ENCODE measurements around the gene MRPL28. TPM values are rescaled to one million over a fixed set of nuclear protein-coding genes. Genes with fewer than 3 reads are reported as not detected.
"Not testable (repeated sequence)": the region's sequence is repeated elsewhere in the genome, so short reads cannot be mapped to it uniquely, and the experiment has no call there.

Gene MRPL28
- total RNA-seq, 4 donors from 2014 or later, result 45.1 to 79.5 (median 65.3) TPM

GRCh38 chr16:345772-346171, 24.6 kb downstream of the MRPL28 start:
- H3K4me1 ChIP-seq, result peaks cover 0 to 10% (median under 1%) of the 10 kb centered on the region in 4 donors
- TF ChIP-seq POLR2A (IDR thresholded peaks at IDR 0.05) (no peak), CTCF (IDR thresholded peaks at IDR 0.05) (no peak)
- DNase-seq (ENCODE audit: low spot score in 2 of 2), result no peak
- H3K27me3 ChIP-seq, result no peaks in the 10 kb centered on the region
- peaks cover 0 to 36% (median 0%) of the 10 kb centered on the region in 3 donors for H3K36me3 ChIP-seq
- no peak overlapping the region for H3K27ac ChIP-seq
- 91 to 95% methylated on average over 11 of the region's 11 CpGs for WGBS, 2 donors
- H3K9me3 ChIP-seq, result no peaks in the 10 kb centered on the region
- no peak overlapping the region for H3K4me3 ChIP-seq

GRCh38 chr16:342455-343213, 27.7 kb downstream of the MRPL28 start:
- DNase-seq (ENCODE audit: low spot score in 2 of 2), result no peak
- Histone ChIP-seq H3K4me1 (peaks cover 0 to 12% (median 3%) of the 10 kb centered on the region in 4 donors), H3K27ac (no peak overlapping the region), H3K36me3 (peaks cover 0 to 36% (median 0%) of the 10 kb centered on the region in 3 donors), H3K27me3 (no peaks in the 10 kb centered on the region), H3K4me3 (no peak overlapping the region), H3K9me3 (no peaks in the 10 kb centered on the region)
- TF ChIP-seq EP300 (IDR thresholded peaks at IDR 0.05) (no peak), POLR2A (IDR thresholded peaks at IDR 0.05) (no peak), CTCF (IDR thresholded peaks at IDR 0.05) (no peak)
- 81 to 87% methylated on average over 16 to 18 of the region's 18 CpGs for WGBS, 2 donors

- WGBS, 2 donors, result 81 to 95% methylated on average over 12 of the region's 13 CpGs
- Histone ChIP-seq H3K36me3 (peaks cover 0 to 32% (median 0%) of the 10 kb centered on the region in 3 donors), H3K4me1 (peaks cover 0 to 12% (median 3%) of the 10 kb centered on the region in 4 donors)
- not testable (repeated sequence) for H3K4me3 ChIP-seq; H3K27ac ChIP-seq; H3K27me3 ChIP-seq; DNase-seq (ENCODE audit: low spot score in 2 of 2); H3K9me3 ChIP-seq
Measured at GRCh38 chr16:341974-342336, 28.4 kb downstream of the MRPL28 start.

GRCh38 chr16:341095-341973, 29.0 kb downstream of the MRPL28 start:
- 95 to 97% methylated on average over 23 to 27 of the region's 47 CpGs for WGBS, 2 donors
- Histone ChIP-seq H3K4me1 (peaks cover 0 to 12% (median 3%) of the 10 kb centered on the region in 4 donors), H3K36me3 (peaks cover 0 to 26% (median 0%) of the 10 kb centered on the region in 3 donors)
- not testable (repeated sequence) for DNase-seq (ENCODE audit: low spot score in 2 of 2); H3K4me3 ChIP-seq; H3K27me3 ChIP-seq; H3K9me3 ChIP-seq; H3K27ac ChIP-seq

GRCh38 chr16:340370-341091, 29.8 kb downstream of the MRPL28 start:
- no peak for DNase-seq (ENCODE audit: low spot score in 2 of 2)
- TF ChIP-seq POLR2A (IDR thresholded peaks at IDR 0.05), result no peak
- 87 to 94% methylated on average over 21 to 23 of the region's 23 CpGs for WGBS, 2 donors
- H3K9me3 ChIP-seq, result no peaks in the 10 kb centered on the region
- H3K27me3 ChIP-seq, result no peaks in the 10 kb centered on the region
- no peak overlapping the region for H3K27ac ChIP-seq
- H3K4me3 ChIP-seq, result no peak overlapping the region
- H3K36me3 ChIP-seq, result peaks cover 0 to 18% (median 0%) of the 10 kb centered on the region in 3 donors
- peaks cover 0 to 15% (median 3%) of the 10 kb centered on the region in 4 donors for H3K4me1 ChIP-seq

GRCh38 chr16:339680-340079, 30.7 kb downstream of the MRPL28 start:
- DNase-seq (ENCODE audit: low spot score in 2 of 2), result no peak
- Histone ChIP-seq H3K4me1 (peaks cover 0 to 15% (median 3%) of the 10 kb centered on the region in 4 donors), H3K27ac (no peak overlapping the region), H3K4me3 (no peak overlapping the region), H3K9me3 (no peaks in the 10 kb centered on the region), H3K27me3 (no peaks in the 10 kb centered on the region), H3K36me3 (peaks cover 0 to 10% (median 0%) of the 10 kb centered on the region in 3 donors)
- WGBS, 2 donors, result 75 to 79% methylated on average over 5 of the region's 5 CpGs
- TF ChIP-seq CTCF (IDR thresholded peaks at IDR 0.05) (no peak), EP300 (IDR thresholded peaks at IDR 0.05) (no peak), POLR2A (IDR thresholded peaks at IDR 0.05) (no peak)

All from tibial nerve (tissue), 4 donors.